ENCODE data around the gene MTOR.

MTOR gene

DNA sequence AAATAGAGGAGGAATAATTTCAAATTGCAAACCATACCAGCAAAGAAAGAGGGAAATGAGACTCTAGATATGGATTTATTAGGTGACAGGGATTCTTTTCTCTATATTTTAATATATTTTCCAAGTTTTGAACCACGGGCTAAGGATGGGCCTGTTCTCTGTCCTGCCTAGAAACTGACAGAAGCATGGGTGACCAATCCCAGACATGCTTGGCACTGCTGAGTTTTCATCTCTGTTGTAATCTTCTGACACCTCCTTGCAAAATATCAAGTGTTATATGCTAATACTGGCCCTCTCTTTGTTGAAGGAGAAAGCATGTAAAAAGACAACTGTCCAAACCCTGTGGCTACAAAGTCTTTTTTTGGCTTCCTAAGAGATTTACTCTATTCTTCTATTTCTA is 74.0 kb downstream of the MTOR start:
- no peak for DNase-seq
- peaks cover 81% of the 10 kb centered on the region for H3K36me3 ChIP-seq

GRCh38 chr1:11187931-11188330 is 74.4 kb downstream of the MTOR start:
- Histone ChIP-seq H3K9me3 (ENCODE audit: severe bottlenecking) (no peaks in the 10 kb centered on the region), H3K4me3 (ENCODE audit: low read depth, low read length) (no peak overlapping the region), H3K36me3 (peaks cover 79% of the 10 kb centered on the region), H3K27ac (no peak overlapping the region), H3K27me3 (ENCODE audit: insufficient read depth, low read depth, severe bottlenecking) (no peaks in the 10 kb centered on the region)
- no peak for TF ChIP-seq CTCF (IDR thresholded peaks at IDR 0.05; ENCODE audit: low read depth, low read length)
- DNase-seq: peak; percentile 48

More for the DNA sequence above, 74.0 kb downstream of the MTOR start:
- H3K4me3 ChIP-seq (ENCODE audit: low read depth, low read length): no peak overlapping the region
- no peak overlapping the region for H3K27ac ChIP-seq
- no peaks in the 10 kb centered on the region for H3K27me3 ChIP-seq (ENCODE audit: insufficient read depth, low read depth, severe bottlenecking)
- no peaks in the 10 kb centered on the region for H3K9me3 ChIP-seq (ENCODE audit: severe bottlenecking)
- TF ChIP-seq CTCF (IDR thresholded peaks at IDR 0.05; ENCODE audit: low read depth, low read length): no peak

- no peak for TF ChIP-seq CTCF (IDR thresholded peaks at IDR 0.05; ENCODE audit: low read depth, low read length)
- no peaks in the 10 kb centered on the region for H3K27me3 ChIP-seq (ENCODE audit: insufficient read depth, low read depth, severe bottlenecking)
- no peak overlapping the region for H3K27ac ChIP-seq
- DNase-seq: no peak
- no peak overlapping the region for H3K4me3 ChIP-seq (ENCODE audit: low read depth, low read length)
- peaks cover 82% of the 10 kb centered on the region for H3K36me3 ChIP-seq
- H3K9me3 ChIP-seq (ENCODE audit: severe bottlenecking): no peaks in the 10 kb centered on the region
Measured at GRCh38 chr1:11187494-11187893, 74.9 kb downstream of the MTOR start.

- Histone ChIP-seq H3K9me3 (ENCODE audit: severe bottlenecking) (no peaks in the 10 kb centered on the region), H3K4me3 (ENCODE audit: low read depth, low read length) (no peak overlapping the region), H3K27ac (no peak overlapping the region), H3K36me3 (peaks cover 78% of the 10 kb centered on the region), H3K27me3 (ENCODE audit: insufficient read depth, low read depth, severe bottlenecking) (no peaks in the 10 kb centered on the region)
- no peak for TF ChIP-seq CTCF (IDR thresholded peaks at IDR 0.05; ENCODE audit: low read depth, low read length)
- no peak for DNase-seq
Measured at GRCh38 chr1:11187000-11187399, 75.4 kb downstream of the MTOR start.

DNA sequence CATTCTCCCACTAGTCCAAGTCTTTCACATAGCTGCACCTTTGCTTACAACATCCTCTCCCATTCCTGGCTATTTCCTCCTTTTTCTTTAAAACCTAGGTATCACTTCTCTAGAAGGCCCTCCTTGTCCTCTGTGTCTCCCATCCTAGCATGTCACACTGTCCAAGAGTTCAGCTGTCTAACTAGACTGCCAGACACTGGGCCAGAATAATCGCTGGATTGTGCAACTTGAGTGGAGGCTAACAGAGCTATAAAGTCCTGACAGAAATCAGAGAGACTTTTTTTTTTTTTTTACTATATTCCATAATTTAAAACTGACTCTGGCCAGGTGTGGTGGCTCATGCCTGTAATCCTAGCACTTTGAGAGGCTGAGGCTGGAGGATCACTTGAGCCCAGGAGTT is 77.4 kb downstream of the MTOR start:
- H3K27me3 ChIP-seq (ENCODE audit: insufficient read depth, low read depth, severe bottlenecking): no peaks in the 10 kb centered on the region
- TF ChIP-seq CTCF (IDR thresholded peaks at IDR 0.05; ENCODE audit: low read depth, low read length): no peak
- no peak overlapping the region for H3K4me3 ChIP-seq (ENCODE audit: low read depth, low read length)
- H3K36me3 ChIP-seq: peaks cover 65% of the 10 kb centered on the region
- H3K27ac ChIP-seq: no peak overlapping the region
- DNase-seq: no peak
- no peaks in the 10 kb centered on the region for H3K9me3 ChIP-seq (ENCODE audit: severe bottlenecking)

DNA sequence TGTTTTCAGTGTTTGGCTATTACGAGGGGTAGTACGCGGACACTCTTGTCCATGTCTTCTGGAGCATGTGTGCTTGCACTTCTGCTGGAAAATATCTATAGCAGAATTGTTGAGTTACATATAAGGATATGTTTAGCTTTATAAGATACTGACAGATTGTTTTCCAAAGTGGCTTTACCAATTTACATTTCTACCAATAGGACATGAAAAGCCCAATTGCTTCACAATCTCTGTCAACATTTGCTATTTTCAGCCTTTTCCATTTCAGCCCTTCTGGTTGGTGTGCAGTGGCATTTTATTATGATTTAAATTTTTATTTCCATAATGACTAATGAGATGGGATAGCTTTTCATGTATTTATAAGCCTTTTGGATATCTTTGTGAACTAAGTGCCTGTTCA is 79.5 kb downstream of the MTOR start:
- no peaks in the 10 kb centered on the region for H3K27me3 ChIP-seq (ENCODE audit: insufficient read depth, low read depth, severe bottlenecking)
- peaks cover 51% of the 10 kb centered on the region for H3K36me3 ChIP-seq
- H3K4me3 ChIP-seq (ENCODE audit: low read depth, low read length): no peak overlapping the region
- no peak for TF ChIP-seq CTCF (IDR thresholded peaks at IDR 0.05; ENCODE audit: low read depth, low read length)
- no peak overlapping the region for H3K27ac ChIP-seq
- no peak for DNase-seq
- no peaks in the 10 kb centered on the region for H3K9me3 ChIP-seq (ENCODE audit: severe bottlenecking)
